Vagina (tissue), 2 donors: ENCODE measurements around the gene TFE3. TPM values are rescaled to one million over a fixed set of nuclear protein-coding genes. Genes with fewer than 3 reads are reported as not detected.
A peak's percentile ranks its signal among the peaks of the same experiment; 100 is the strongest.

Source experiments
- DNase-seq, 2 donors: peaks; one replicate each; pipeline ENCODE4 v3.0.0-alpha.2; 2017; ENCODE audit errors: extremely low spot score in 2 of 2
- H3K27ac ChIP-seq: fragments of 200-600 bp; sonication (generic); one replicate; pipeline ENCODE4 v1.5.1; 2019
- H3K27me3 ChIP-seq: fragments of 200-600 bp; sonication (generic); one replicate; pipeline ENCODE4 v1.5.1; 2019
- H3K36me3 ChIP-seq, 2 donors: fragments of 200-600 bp; sonication (generic); one replicate each; pipeline ENCODE4 v1.5.1; 2017 to 2019
- H3K4me1 ChIP-seq: fragments of 200-600 bp; sonication (generic); one replicate; pipeline ENCODE4 v1.5.1; 2019
- H3K4me3 ChIP-seq, 2 donors: fragments of 200-600 bp; sonication (generic); 1 replicate in 1 of 2; 2 replicates in 1 of 2; pipeline ENCODE4 v1.5.1; 2016 to 2019
- H3K9me3 ChIP-seq: fragments of 200-600 bp; sonication (generic); one replicate; pipeline ENCODE4 v1.5.1; 2019
- POLR2A ChIP-seq, 2 donors: fragments of 450-650 bp; IDR thresholded peaks; one replicate each; pipeline ENCODE4 v1.6.1; 2017; ENCODE audit warnings: antibody characterized with exemption in 2 of 2, mild to moderate bottlenecking in 2 of 2, moderate library complexity in 2 of 2
- POLR2AphosphoS5 ChIP-seq, 2 donors: sonication (generic); formaldehyde crosslinking; IDR thresholded peaks; one replicate each; pipeline ENCODE4 v1.9.0; 2017; ENCODE audit warnings: antibody characterized with exemption in 2 of 2, mild to moderate bottlenecking in 2 of 2, low read depth in 1 of 2; ENCODE audit not compliant: insufficient read depth in 1 of 2
- intact Hi-C: fragments of 100-400 bp; cut with DNase I; formaldehyde crosslinking; loops from one replicate; pipeline ENCODE4 v1.15.1; 2023
- total RNA-seq: library from RNA; depleted of rRNA; stranded (reverse); fragments of >200 nt; gene quantifications from one replicate; pipeline ENCODE4 v1.2.3, GENCODE V29; 2016
- TF ChIP-seq, protein P1 (sequence below), 3 experiments: fragments of 450-650 bp in 2 of 3; fragments of 200-600 bp in 1 of 3; sonication (generic) in 1 of 3; IDR thresholded peaks; one replicate each; pipeline ENCODE4 v1.5.1; 2017 to 2019; ENCODE audit warnings: antibody characterized with exemption in 3 of 3, mild to moderate bottlenecking in 2 of 3, moderate library complexity in 2 of 3

TFE3 gene, protein sequence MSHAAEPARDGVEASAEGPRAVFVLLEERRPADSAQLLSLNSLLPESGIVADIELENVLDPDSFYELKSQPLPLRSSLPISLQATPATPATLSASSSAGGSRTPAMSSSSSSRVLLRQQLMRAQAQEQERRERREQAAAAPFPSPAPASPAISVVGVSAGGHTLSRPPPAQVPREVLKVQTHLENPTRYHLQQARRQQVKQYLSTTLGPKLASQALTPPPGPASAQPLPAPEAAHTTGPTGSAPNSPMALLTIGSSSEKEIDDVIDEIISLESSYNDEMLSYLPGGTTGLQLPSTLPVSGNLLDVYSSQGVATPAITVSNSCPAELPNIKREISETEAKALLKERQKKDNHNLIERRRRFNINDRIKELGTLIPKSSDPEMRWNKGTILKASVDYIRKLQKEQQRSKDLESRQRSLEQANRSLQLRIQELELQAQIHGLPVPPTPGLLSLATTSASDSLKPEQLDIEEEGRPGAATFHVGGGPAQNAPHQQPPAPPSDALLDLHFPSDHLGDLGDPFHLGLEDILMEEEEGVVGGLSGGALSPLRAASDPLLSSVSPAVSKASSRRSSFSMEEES
- 87.4 TPM for total RNA-seq

DNA sequence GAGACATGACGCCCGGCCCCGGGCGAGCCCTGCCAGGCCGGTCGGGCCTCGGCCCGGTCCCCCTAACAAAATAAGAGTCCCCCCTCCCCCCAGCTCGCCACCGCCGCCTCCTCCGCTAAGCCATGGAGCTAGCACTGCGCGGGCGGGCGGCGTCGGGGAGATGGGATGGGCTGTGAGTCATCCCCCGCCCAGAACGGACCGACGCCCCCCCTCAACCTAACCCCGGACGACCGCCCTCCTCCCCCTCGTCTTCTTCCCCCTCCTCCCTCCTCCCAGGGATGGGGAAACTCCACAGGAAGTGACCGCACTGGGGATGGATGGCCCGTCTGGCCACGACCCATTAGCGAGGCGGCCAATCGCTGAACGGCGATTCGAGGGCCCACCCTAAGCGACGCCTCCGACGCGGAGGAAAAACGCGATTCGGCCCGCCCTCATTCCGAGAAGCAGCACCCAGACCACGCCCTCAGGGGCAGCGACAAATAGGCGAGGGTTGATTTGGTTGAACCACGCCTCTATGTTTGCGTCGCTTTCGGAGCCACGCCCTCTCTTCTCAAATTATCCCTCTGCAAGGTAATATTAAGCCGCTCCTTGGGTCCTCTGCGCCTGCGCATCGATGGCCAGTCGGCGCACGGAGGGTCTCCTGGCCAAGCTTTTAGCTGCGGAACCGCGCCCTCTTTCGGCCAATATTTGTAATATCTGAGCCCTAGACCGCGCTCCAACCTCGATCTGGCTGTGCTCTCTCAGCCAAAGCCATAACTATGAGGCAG is at the start of gene TFE3:
TFE3 (minus strand) TSS at position 138 of the 767 bp plus-strand sequence; CDS start at position 7, 131 bp downstream.
- Histone ChIP-seq H3K27ac (peak within 1 kb of the TSS; percentile 95), H3K27me3 (no peaks in the 10 kb centered on the region), H3K4me3 (peak within 1 kb of the TSS; percentile 59 to 83), H3K36me3 (peaks cover 0 to 8% of the 10 kb centered on the region in 2 donors), H3K4me1 (peaks cover 20% of the 10 kb centered on the region), H3K9me3 (no peaks in the 10 kb centered on the region)
- TF ChIP-seq, protein P1, sequence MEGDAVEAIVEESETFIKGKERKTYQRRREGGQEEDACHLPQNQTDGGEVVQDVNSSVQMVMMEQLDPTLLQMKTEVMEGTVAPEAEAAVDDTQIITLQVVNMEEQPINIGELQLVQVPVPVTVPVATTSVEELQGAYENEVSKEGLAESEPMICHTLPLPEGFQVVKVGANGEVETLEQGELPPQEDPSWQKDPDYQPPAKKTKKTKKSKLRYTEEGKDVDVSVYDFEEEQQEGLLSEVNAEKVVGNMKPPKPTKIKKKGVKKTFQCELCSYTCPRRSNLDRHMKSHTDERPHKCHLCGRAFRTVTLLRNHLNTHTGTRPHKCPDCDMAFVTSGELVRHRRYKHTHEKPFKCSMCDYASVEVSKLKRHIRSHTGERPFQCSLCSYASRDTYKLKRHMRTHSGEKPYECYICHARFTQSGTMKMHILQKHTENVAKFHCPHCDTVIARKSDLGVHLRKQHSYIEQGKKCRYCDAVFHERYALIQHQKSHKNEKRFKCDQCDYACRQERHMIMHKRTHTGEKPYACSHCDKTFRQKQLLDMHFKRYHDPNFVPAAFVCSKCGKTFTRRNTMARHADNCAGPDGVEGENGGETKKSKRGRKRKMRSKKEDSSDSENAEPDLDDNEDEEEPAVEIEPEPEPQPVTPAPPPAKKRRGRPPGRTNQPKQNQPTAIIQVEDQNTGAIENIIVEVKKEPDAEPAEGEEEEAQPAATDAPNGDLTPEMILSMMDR (IDR thresholded peaks at IDR 0.05), result peak; percentile 16 to 54 (median 26)
- TF ChIP-seq POLR2A (IDR thresholded peaks at IDR 0.05) (peak in 1 of 2 donors; percentile 87), POLR2AphosphoS5 (IDR thresholded peaks at IDR 0.05; ENCODE audit: insufficient read depth in 1 of 2, low read depth in 1 of 2) (peak; percentile 89 to 95)
- intact Hi-C loops, result loop anchor here (5.0 kb wide), 1 partner anchor 86 kb away; the partner anchor contains the start of gene OTUD5
- DNase-seq, result peak in 1 of 2 donors; percentile 99

DNA sequence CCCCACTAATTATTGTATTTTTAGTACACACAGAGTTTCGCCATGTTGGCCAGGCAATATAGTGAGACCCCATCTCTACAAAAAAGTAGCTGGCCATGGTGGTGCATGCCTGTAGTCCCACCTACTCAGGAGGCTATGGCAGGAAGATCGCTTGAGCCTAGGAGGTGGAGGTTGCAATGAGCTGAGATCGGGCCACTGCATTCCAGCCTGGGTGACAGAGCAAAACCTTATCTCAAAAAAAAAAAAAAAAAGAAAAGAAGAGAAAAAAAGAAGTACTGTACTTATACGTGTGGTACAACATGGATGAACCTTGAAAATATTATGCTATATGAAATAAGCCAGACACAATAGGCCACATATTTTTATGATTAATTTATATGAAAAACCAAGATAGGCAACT is 46.4 kb upstream of the TFE3 start:
- no peak for DNase-seq
- TF ChIP-seq POLR2A (IDR thresholded peaks at IDR 0.05) (no peak), POLR2AphosphoS5 (IDR thresholded peaks at IDR 0.05; ENCODE audit: insufficient read depth in 1 of 2, low read depth in 1 of 2) (no peak)
- TF ChIP-seq, protein P1 (IDR thresholded peaks at IDR 0.05), result no peak
- H3K9me3 ChIP-seq, result no peaks in the 10 kb centered on the region
- no peak overlapping the region for H3K4me3 ChIP-seq
- H3K4me1 ChIP-seq, result no peaks in the 10 kb centered on the region
- intact Hi-C loops, result no loop called here
- no peak overlapping the region for H3K27ac ChIP-seq
- H3K27me3 ChIP-seq, result no peaks in the 10 kb centered on the region
- no peaks in the 10 kb centered on the region for H3K36me3 ChIP-seq

DNA sequence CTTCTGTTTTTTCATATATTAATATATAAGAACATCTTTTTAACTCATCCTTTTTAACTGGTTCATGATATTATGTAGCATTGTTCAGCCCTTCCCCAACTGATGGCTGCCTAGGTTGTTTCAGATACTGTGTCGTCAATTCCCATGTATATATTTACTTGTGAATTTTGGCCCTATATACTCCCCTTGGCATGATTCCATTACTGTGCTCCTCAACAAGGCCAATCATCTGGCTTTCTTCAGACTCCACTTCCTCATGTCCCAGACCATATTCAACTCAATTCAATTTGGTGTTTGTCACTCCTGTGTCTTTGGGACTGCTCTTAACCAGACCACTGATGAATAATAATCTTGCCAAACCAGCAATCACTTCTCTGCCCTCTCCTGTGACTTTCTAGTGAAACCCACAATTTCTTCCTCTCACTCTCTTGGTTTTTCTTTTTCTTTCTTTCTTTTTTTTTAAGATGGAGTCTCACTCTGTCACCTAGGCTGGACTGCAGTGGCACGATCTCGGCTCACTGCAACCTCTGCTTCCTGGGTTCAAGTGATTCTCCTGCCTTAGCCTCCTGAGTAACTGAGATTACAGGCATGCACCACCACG is 39.2 kb upstream of the TFE3 start:
- no peaks in the 10 kb centered on the region for H3K36me3 ChIP-seq

DNA sequence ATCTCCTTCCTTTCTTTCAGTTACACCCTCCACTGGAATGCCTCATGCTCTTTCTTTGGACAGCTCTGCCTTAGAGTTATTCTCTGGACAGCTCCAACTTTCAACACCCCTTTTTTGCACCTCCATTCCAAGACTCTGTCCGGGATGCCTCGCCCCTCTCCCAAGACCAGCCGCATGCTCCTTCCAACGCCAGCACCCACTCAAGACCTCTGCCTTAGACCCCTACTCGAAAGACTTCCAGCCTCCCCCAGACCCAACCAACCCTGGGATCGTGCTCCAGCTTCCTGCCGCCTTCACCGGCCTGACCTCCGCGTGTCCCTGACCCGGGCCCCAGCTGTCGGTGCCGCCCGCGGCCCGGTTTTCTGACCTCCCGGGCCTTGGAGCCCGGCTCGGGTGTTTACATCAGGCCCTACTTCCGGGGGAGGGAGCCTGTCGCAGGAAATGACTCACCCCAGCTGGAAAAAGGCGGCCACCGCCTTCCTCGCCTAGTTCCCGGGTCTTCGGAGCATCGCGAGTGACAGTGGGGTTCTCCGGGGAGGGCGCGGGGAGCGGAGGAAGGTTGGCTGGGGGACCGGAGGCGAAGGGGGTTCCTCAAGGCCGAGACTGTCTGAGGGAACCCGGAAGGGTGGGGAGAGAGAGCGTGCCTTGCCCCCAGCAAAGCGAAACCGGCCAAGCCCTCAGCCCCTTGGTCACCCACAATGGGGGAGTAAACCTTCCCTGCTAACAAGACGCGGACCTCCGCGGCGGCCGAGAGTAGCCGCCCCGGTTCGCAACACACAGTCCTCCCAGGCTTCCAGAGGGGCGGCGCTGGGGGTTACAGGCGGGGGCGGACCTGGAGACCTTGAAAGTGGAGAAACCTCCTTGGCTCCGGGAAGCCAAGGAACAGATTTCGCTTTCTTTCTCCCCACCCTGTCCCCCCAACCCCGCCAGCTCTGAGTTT is 36.6 kb upstream of the TFE3 start, which contains the start of gene WDR45:
WDR45 (minus strand) TSS at position 399 of the 940 bp plus-strand sequence. CDS start 1,792 bp downstream, outside the sequence.
- intact Hi-C loops, result loop anchor here (10.0 kb wide), 1 partner anchor 95 kb away; the partner anchor contains the start of gene PLP2
- Histone ChIP-seq H3K27ac (peak within 1 kb of the TSS; percentile 89), H3K9me3 (no peaks in the 10 kb centered on the region), H3K4me3 (peak within 1 kb of the TSS; percentile 61 to 63), H3K4me1 (peaks cover 8% of the 10 kb centered on the region), H3K36me3 (no peaks in the 10 kb centered on the region), H3K27me3 (no peaks in the 10 kb centered on the region)
- TF ChIP-seq POLR2AphosphoS5 (IDR thresholded peaks at IDR 0.05; ENCODE audit: insufficient read depth in 1 of 2, low read depth in 1 of 2) (peak; percentile 84 to 92), POLR2A (IDR thresholded peaks at IDR 0.05) (peak in 1 of 2 donors; percentile 63)
- TF ChIP-seq, protein P1 (IDR thresholded peaks at IDR 0.05), result no peak
- no peak for DNase-seq

More for the DNA sequence above, 39.2 kb upstream of the TFE3 start:
- Histone ChIP-seq H3K27ac (no peak overlapping the region), H3K27me3 (no peaks in the 10 kb centered on the region), H3K9me3 (no peaks in the 10 kb centered on the region), H3K4me3 (no peak overlapping the region), H3K4me1 (peaks cover 8% of the 10 kb centered on the region)
- DNase-seq, result no peak
- TF ChIP-seq, protein P1 (IDR thresholded peaks at IDR 0.05), result no peak
- TF ChIP-seq POLR2AphosphoS5 (IDR thresholded peaks at IDR 0.05; ENCODE audit: insufficient read depth in 1 of 2, low read depth in 1 of 2) (no peak), POLR2A (IDR thresholded peaks at IDR 0.05) (no peak)
- intact Hi-C loops, result no loop called here
